ENCODE data around the gene GSDMA. TPM values are rescaled to one million over a fixed set of nuclear protein-coding genes. Genes with fewer than 3 reads are reported as not detected.
A peak's percentile ranks its signal among the peaks of the same experiment; 100 is the strongest.

The GSDMA gene
- total RNA-seq, 4 donors from 2014 or later: 26.7 to 156 (median 105) TPM

GRCh38 chr17:39981766-39982375, 19.1 kb downstream of the GSDMA start:
- WGBS: 20% methylated on average over 7 of the region's 7 CpGs
- Histone ChIP-seq H3K36me3 (peaks cover 31% of the 10 kb centered on the region), H3K4me1 (peaks cover 38% of the 10 kb centered on the region), H3K9me3 (no peaks in the 10 kb centered on the region), H3K27ac (no peak overlapping the region), H3K4me3 (peak overlapping the region; percentile 98), H3K27me3 (no peaks in the 10 kb centered on the region)
- TF ChIP-seq CTCF (IDR thresholded peaks at IDR 0.05): no peak
- TF ChIP-seq EP300 (IDR thresholded peaks at IDR 0.05): no peak
- no peak for TF ChIP-seq POLR2A (IDR thresholded peaks at IDR 0.05)
- TF ChIP-seq POLR2AphosphoS5 (IDR thresholded peaks at IDR 0.05): no peak
- no peak for DNase-seq (ENCODE audit: low spot score in 2 of 2)

GRCh38 chr17:39988206-39988810, 25.5 kb downstream of the GSDMA start:
- TF ChIP-seq POLR2A (IDR thresholded peaks at IDR 0.05) (no peak), CTCF (IDR thresholded peaks at IDR 0.05) (no peak), EP300 (IDR thresholded peaks at IDR 0.05) (no peak), POLR2AphosphoS5 (IDR thresholded peaks at IDR 0.05) (no peak)
- peaks cover 4% of the 10 kb centered on the region for H3K4me1 ChIP-seq
- no peak overlapping the region for H3K4me3 ChIP-seq
- no peaks in the 10 kb centered on the region for H3K9me3 ChIP-seq
- no peak overlapping the region for H3K27ac ChIP-seq
- 92% methylated on average over 11 of the region's 11 CpGs for WGBS
- no peaks in the 10 kb centered on the region for H3K27me3 ChIP-seq
- DNase-seq (ENCODE audit: low spot score in 2 of 2): no peak
- peaks cover 95% of the 10 kb centered on the region for H3K36me3 ChIP-seq

- TF ChIP-seq CTCF (IDR thresholded peaks at IDR 0.05) (no peak), POLR2AphosphoS5 (IDR thresholded peaks at IDR 0.05) (no peak), POLR2A (IDR thresholded peaks at IDR 0.05) (no peak), EP300 (IDR thresholded peaks at IDR 0.05) (no peak)
- Histone ChIP-seq H3K27ac (no peak overlapping the region), H3K4me3 (no peak overlapping the region), H3K9me3 (no peaks in the 10 kb centered on the region), H3K27me3 (no peaks in the 10 kb centered on the region), H3K4me1 (peaks cover 7% of the 10 kb centered on the region), H3K36me3 (peaks cover 90% of the 10 kb centered on the region)
- no peak for DNase-seq (ENCODE audit: low spot score in 2 of 2)
- 93% methylated on average over 11 of the region's 11 CpGs for WGBS
Observed at GRCh38 chr17:39994448-39994847, 31.6 kb downstream of the GSDMA start.

GRCh38 chr17:39995438-39995837, 32.6 kb downstream of the GSDMA start:
- DNase-seq (ENCODE audit: low spot score in 2 of 2): no peak
- WGBS: 64% methylated on average over 4 of the region's 6 CpGs
- Histone ChIP-seq H3K4me1 (peaks cover 7% of the 10 kb centered on the region), H3K27ac (no peak overlapping the region), H3K27me3 (no peaks in the 10 kb centered on the region), H3K4me3 (no peak overlapping the region), H3K9me3 (no peaks in the 10 kb centered on the region), H3K36me3 (peaks cover 80% of the 10 kb centered on the region)
- no peak for TF ChIP-seq POLR2AphosphoS5 (IDR thresholded peaks at IDR 0.05)
- no peak for TF ChIP-seq EP300 (IDR thresholded peaks at IDR 0.05)
- TF ChIP-seq CTCF (IDR thresholded peaks at IDR 0.05): no peak
- no peak for TF ChIP-seq POLR2A (IDR thresholded peaks at IDR 0.05)

GRCh38 chr17:39996162-39996561, 33.4 kb downstream of the GSDMA start:
- H3K27me3 ChIP-seq: no peaks in the 10 kb centered on the region
- 75% methylated on average over 8 of the region's 8 CpGs for WGBS
- no peak overlapping the region for H3K27ac ChIP-seq
- H3K9me3 ChIP-seq: no peaks in the 10 kb centered on the region
- H3K36me3 ChIP-seq: peaks cover 73% of the 10 kb centered on the region
- DNase-seq (ENCODE audit: low spot score in 2 of 2): no peak
- H3K4me3 ChIP-seq: no peak overlapping the region
- TF ChIP-seq CTCF (IDR thresholded peaks at IDR 0.05) (no peak), EP300 (IDR thresholded peaks at IDR 0.05) (no peak), POLR2A (IDR thresholded peaks at IDR 0.05) (no peak), POLR2AphosphoS5 (IDR thresholded peaks at IDR 0.05) (no peak)
- H3K4me1 ChIP-seq: peaks cover 7% of the 10 kb centered on the region

Measured in suprapubic skin (tissue), 4 donors.